ENCODE data around the gene SEMA3C. TPM values are rescaled to one million over a fixed set of nuclear protein-coding genes. Genes with fewer than 3 reads are reported as not detected.

Gene SEMA3C
- polyA plus RNA-seq, 3 donors = 1.3 to 18.0 (median 16.5) TPM

DNA sequence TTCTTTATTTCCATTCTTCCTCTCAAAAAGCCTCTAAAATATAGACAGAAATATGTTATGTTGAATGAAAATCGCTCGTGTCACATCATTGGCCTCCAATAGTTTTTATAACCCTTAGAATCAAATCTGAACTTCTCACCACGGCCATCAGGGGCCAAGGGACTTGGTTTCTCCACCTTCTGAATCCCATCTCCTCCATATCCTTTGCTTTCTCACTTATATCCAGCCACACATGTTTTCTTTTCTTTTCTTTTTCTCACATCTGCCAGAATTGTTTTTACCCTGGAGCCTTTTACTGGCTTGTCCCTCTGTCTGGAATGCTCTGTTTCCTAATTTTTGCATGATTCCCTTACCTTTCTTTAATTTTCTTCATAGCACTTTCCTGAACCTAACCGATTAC is 184.8 kb downstream of the SEMA3C start:
- WGBS, 3 donors = 82 to 95% (median 88%) methylated on average over 4 of the region's 4 CpGs
- no peak overlapping the region for H3K27ac ChIP-seq (ENCODE audit: low read depth, low read length)

DNA sequence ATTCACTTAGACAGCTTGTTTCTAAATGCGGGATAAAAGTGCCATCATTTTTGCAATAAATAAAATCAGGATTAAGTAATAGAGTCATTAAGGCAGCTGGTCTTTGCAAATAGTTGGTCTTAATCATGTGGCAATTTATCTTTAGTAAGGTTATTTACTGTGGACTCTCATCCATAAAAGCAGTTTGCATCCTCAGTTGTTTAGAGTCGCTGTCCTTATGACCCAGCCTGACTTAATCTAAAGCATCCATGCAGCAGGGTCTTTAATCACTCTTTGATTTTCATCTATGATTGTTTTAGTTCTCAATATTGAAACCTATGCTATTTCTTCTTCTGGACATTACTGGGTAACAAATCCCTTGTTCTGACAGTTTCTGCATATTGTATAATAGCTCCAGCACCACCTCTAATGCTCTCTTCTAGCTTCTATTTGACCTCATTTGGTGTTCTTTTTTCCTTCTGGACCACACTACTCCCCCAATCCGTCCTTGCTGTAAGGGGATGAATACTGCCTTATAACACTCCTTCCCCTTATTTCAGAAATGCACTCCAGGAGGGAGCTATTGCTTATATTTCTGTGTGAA is 185.4 kb downstream of the SEMA3C start:
- WGBS, 3 donors = 53 to 58% (median 58%) methylated on average over 3 of the region's 3 CpGs
- no peak overlapping the region for H3K27ac ChIP-seq (ENCODE audit: low read depth, low read length)

DNA sequence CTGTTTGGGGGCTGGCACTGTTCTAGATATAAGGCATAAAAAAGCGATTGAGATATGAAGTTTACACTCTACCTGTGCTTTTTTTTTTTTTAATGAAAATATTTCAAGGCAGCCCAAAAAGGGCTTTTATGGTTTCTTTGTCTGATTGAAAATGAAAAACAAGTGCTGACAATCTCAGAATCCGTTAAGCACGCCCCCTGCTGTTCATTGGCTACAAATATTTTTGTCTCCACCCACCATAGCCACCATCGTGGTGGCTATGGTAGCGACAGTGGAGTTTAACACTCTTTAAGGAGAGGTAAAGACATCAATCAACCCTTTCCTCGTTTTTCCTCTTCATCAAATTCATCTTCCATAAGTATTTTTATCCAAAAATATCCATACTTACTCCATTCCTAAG is 186.2 kb downstream of the SEMA3C start:
- WGBS, 3 donors = 60 to 82% (median 76%) methylated on average over 6 of the region's 6 CpGs
- H3K27ac ChIP-seq (ENCODE audit: low read depth, low read length) = no peak overlapping the region

DNA sequence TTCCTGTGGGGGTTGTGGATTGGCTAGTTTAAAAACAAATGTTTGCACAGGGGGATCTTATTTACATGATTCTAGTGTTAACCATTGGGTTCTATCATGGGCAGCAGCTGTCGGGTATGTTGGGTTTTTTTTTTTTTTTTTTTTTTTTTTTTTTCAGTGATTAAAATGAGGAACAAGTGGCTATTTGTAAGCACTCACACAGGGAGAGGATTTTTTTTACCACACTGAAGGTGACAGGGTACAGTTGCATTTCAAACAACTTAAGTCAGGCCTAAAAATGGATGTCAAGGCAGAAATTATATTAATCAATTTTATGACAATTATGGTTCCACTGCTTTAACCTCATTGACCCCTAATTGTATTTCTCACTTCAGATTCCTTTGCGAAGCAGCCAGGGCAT is 187.6 kb downstream of the SEMA3C start:
- 66 to 86% (median 70%) methylated on average over 2 of the region's 2 CpGs for WGBS, 3 donors
- no peak overlapping the region for H3K27ac ChIP-seq (ENCODE audit: low read depth, low read length)

DNA sequence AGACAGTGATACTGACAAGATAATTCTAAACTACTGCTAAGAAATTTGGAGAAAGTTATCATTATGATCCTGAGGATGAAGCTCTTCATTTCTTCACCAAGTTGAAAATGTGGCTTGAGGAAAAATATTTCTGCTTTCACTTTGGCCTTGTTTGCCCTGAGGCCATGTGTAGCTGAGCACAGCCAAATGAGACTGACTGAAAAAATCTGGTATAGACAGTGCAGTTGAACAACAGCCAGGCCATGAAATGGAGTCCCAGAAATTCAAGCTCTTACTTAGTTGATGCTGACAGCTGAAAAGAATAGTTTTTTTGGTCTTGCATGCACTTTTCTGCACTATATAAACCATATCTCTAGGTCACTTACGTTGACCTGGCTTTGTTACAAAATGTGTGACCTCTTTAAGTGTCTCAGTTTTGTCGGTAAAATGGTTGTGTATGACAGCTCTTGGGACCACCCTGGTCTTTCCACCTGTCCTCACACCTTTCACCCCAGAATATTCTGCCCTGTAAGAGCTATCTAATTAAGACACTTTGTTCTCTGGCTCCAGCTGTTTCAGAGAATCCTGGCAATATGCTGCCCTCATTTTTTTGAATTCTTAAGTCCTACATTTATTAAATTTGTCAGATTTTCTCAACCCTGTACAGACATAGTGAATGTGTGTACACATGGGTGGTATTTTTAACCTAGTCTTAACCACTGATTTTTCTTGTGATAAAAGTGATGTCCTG is 189.1 kb downstream of the SEMA3C start:
- 62 to 71% (median 66%) methylated on average over 2 of the region's 2 CpGs for WGBS, 3 donors
- H3K27ac ChIP-seq (ENCODE audit: low read depth, low read length) = no peak overlapping the region

DNA sequence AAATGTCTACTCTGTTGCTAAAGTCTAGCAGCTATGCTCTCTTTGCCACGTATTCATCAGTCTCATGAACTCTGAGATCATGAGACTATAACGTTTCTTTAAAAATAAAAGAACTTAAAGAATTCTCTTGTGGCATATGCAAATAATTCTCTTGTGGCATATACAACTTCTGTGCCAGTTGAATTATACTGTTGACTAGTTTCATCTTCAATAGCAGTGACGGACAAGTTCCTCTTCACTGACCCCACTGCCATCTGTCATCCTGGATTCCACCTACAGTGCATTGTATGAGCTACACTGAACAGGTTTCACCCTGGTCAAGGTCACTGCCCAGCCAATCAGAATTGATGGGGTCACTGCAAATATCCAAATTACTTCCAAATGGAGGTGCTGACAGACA is 192.2 kb downstream of the SEMA3C start:
- WGBS, 3 donors = 70 to 75% (median 72%) methylated on average over 3 of the region's 3 CpGs
- H3K27ac ChIP-seq (ENCODE audit: low read depth, low read length) = no peak overlapping the region

DNA sequence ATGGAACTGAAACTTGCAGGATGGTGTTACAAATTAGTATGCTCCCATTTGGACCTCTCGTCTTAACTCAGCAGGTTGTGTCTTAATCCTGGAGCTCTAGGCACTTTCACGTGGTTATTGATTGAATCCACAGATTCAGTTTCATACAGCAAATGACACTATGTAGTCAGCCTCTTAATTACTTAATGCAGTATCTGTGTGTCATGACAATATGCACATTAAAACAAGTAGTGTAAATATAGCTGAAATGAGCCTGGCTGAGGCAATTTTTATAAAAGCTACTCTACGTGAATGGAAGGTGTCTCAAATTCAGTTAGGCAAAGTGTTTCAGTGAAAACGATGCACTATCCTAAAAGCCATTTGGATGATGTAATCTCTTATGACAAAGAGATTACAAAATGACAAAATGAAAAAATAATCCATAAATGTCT is 193.7 kb downstream of the SEMA3C start:
- H3K27ac ChIP-seq (ENCODE audit: low read depth, low read length) = no peak overlapping the region
- WGBS, 3 donors = 64 to 75% (median 73%) methylated on average over 4 of the region's 4 CpGs

DNA sequence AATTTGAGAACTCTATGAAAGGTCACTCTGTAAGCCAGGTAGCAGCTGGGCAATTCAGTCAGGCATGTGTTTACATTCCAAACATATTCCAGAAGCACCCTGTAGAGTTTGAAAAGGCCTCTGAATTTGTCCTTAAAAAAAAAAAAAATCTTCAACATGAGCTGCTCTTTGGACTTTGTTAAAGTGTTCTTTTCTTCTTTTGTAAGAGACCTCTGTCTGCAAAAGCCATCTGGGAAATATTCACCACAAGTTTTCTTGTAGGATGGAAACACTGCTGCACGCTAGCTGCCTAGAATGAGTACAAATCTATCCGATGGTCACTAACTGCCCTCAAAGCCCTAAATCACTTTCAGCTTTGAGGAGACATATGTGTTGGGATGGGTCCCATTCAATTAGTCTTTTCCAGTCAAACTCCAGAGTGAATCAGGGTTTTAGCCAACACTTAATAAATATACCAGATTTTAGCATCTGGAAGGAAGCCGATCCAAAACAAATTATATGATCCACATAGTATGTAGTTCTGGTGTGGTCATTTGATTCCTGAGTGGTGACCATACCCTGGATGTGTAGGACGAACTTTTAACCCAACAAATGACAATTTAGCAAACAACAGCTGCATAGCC is 194.5 kb downstream of the SEMA3C start:
- 64 to 71% (median 66%) methylated on average over 4 of the region's 4 CpGs for WGBS, 3 donors
- H3K27ac ChIP-seq (ENCODE audit: low read depth, low read length) = no peak overlapping the region

DNA sequence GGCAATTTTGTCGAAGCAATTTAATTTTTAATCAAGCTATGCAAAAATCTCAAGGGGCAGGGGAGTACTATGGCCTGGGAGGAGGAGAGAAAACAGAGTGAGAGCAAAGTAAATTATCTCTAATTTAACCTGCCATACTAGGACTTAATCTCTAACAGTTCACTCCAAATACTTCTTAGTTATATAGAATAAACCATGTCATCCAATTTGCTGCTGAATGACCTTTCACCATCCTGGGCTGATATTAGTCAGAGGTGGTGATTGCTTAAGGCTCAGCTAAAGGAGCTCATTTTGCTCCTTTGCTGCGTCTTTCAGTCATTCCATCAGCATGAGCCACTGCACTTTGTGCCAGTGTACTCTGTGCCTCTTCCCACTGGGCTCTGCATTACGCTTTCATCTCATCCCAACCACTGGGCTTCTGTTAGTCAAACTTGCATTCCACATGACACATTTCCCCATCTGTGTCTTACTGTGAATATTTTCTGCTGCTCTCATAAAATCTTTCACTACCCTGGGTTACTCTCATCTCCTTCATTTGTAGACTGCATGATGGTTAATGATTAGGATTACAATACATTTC is 196.1 kb downstream of the SEMA3C start:
- 52 to 73% (median 52%) methylated on average over 3 of the region's 3 CpGs for WGBS, 3 donors

DNA sequence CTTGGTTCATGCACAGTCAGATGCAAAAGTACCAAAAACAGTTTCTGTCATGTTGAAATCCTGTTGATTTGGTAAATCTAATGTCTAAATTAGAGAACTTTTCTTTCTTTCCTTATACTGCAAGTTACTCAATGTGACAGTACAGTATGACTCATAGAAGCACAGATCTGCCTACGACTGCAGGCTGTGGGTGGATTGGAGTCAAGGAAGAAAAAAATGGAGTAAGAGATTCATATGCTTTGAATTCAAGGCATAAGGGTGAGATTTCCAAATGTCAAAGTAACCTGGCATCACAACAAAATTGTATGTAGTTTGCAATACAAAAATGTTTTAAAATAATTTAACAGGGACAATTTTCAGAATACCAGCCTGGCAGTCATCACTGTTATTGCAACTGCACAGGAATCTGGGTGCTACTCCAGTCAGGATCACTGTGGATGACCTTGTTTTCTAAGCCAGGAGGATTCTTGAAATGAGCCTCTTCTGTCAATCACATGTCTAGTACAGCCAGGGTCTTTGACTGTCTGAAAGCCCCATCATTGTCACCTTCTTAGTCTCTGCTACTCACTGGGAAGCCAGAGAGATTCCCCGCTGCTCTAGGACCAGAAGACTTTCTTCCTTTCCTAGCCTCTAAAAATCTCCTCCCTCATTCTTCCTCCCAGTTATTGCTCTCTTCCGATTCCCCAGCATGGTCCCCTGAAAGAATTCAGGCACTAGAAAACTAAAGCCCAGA is 196.8 kb downstream of the SEMA3C start:
- peak overlapping the region; percentile 64 for H3K27ac ChIP-seq (ENCODE audit: low read depth, low read length)
- 56 to 79% (median 60%) methylated on average over 3 of the region's 3 CpGs for WGBS, 3 donors

More for the DNA sequence above, 196.1 kb downstream of the SEMA3C start:
- H3K27ac ChIP-seq (ENCODE audit: low read depth, low read length) = peak overlapping the region; percentile 64

DNA sequence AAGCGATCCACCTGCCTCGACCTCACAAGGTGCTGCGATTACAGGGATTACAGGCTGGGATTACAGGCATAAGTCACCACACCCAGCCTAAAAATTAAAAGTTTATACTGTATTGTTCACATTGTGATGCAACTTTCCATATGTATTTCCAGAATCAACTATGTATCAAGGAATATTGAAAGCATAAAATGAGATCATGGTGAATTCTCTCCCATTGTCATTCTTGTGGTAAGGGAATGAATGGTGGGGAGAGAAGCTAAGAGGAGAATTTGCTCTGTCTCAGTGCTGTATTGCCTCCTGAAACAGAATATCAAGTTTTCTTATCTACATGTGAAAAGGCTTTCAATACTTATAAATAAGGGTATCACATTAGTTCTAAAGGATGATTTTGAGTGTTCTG is 198.7 kb downstream of the SEMA3C start:
- no peak overlapping the region for H3K27ac ChIP-seq (ENCODE audit: low read depth, low read length)
- 96 to 99% (median 96%) methylated on average over 3 of the region's 3 CpGs for WGBS, 3 donors

DNA sequence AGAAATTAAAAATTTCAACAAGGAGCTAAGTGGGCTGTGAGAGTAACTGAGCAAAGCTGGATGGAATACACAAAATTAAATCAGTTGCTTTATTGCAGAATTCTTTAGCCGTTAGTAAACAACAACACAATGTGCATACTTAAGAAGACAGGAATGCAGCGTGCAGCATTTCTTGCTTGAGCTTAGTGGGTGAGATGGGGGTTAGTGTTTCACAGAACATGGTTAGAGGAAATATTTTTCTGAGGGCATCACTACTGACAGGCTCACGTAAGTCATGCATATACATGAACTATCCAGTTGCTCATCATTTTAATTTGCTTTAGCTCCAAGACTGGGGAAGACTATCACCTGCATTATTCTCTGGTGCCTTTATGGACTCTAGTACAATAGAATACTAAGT is 199.6 kb downstream of the SEMA3C start:
- no peak overlapping the region for H3K27ac ChIP-seq (ENCODE audit: low read depth, low read length)
- 87 to 90% (median 87%) methylated on average over 3 of the region's 3 CpGs for whole genome bisulfite sequencing, 3 donors

DNA sequence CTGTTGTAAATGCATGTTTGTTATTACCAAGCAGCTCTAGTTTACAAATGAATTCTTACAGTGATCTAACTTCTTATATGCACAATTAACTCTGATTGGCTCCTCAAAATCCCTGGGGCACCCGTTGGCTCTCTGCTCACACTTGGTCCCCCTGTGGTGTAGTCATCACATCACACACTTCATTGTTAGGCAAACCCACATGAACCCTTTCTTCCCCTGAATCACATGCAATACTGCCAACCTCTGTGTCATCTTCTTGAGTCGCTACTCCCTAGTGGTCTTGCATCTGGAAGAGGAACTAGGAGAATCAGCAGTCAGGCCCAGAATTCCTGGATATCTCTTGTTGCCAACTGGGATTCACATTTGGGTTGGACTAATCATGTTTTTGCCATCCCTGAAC is 207.3 kb downstream of the SEMA3C start:
- 49 to 64% (median 59%) methylated on average over 2 of the region's 2 CpGs for WGBS, 3 donors
- no peak overlapping the region for H3K27ac ChIP-seq (ENCODE audit: low read depth, low read length)

DNA sequence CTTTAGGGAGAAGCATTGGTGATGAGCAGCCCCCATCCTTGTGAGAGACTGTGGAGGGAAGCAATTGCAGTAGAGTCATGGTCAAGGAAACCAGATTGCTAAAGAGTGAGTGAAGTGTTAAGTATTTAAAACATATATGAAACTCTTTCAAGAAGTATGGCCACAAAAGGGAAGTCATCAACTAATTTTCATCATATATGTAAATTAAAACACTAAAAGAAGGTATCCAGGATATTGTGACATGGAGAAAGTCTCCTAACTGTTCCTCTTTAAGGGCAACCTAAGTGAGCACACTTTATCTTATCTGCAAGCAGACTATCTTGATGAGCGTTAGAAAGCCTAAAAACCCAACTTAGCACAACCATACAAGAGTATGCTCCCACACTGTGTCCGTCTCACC is 210.7 kb downstream of the SEMA3C start:
- no peak overlapping the region for H3K27ac ChIP-seq (ENCODE audit: low read depth, low read length)
- 59 to 78% (median 65%) methylated on average over 2 of the region's 2 CpGs for WGBS, 3 donors

DNA sequence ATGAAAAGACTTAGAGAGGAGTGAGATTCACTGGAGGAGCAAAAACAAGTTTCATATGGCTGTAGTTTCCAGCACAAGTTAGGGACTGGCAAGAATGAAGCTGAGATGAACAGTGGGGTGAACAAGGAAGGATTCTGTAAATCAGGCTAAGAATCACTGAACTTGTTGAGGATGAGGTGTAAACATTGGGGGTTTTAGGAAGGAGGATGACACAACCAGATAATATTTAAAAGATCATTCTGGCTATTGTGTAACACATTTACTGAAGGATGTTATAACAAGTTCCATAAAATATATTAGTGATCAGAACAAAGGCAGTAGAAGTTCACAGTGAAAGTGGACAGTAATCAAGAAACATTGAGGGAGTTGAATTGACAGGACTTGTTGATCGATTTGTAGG is 211.5 kb downstream of the SEMA3C start:
- WGBS, 3 donors = 77 to 93% (median 85%) methylated on average over 1 of the region's 1 CpG
- no peak overlapping the region for H3K27ac ChIP-seq (ENCODE audit: low read depth, low read length)

DNA sequence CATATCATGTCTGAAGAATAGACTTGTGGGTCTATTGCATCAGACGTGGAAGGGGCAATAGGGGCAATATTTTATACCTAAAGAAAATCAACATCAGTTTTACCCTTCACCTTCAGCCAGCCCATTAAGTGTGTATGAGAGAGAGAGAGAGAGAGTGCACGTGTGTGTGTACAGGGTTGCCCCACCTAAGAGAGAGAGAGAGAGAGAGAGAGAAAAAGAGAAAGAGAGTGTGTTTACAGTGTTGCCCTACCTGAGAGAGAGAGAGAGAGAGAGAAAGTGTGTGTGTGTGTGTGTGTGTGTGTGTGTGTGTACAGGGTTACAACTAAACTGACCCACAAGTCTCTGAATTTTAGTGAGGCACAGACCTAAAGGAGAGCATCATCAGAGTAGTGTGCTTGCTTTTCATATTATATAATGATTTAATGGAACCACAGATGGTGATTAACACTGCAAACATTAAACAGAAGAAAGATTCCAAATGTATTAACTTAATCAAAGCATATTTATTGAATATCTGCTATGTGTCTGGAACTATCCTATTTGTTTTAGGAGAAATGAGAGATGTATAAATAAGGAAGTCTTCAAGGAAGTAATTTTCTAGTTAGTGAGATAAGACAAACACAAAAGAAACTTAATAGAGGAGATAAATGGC is 213.6 kb downstream of the SEMA3C start:
- H3K27ac ChIP-seq (ENCODE audit: low read depth, low read length) = no peak overlapping the region
- WGBS, 3 donors = 37 to 70% (median 66%) methylated on average over 2 of the region's 2 CpGs

DNA sequence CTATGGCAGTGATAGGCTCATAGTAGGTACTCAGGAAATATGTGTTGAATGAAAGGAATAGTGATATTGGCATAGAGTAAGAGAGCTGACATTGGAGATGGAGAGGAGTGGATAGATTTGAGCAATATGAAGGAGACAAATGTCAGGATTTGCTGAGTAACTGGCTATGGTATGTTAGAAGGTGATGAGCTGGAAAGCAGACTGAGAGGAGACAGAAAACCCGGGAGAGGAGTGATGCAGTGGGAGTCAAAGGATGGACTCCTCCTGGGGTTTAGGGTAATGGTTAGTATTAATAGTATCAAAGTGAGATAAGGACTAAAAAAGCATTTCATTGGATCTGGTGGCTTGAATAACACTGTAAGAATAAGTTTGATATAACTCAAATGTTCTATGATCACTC is 215.6 kb downstream of the SEMA3C start:
- H3K27ac ChIP-seq (ENCODE audit: low read depth, low read length) = no peak overlapping the region
- WGBS, 3 donors = 81 to 95% (median 81%) methylated on average over 1 of the region's 1 CpG

DNA sequence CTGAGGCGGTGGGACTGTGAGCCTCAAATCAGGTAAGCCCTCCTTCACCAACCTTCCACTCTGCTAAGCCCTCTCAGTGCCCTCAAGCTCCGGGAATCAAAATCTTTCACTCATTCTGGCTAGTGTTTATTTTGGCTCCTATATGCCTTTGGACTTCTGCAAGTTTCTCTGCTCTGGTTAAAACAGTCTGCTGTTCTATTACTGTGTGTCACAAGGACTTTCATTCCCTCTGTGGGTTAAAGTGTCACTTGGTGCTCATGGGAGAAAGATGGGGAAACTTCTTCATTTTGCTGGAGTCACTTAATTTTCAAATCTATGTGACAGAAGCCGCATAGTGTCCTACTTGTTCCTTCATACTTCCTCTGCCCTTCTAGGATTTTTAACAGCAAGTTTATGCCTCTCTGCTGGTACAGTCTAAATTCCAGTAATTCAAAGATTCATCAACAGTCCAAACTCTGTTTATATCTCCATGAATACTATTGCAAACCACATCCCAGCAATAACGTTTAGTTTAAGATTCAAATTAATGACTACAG is 219.1 kb downstream of the SEMA3C start:
- 54 to 63% (median 56%) methylated on average over 4 of the region's 4 CpGs for WGBS, 3 donors
- no peak overlapping the region for H3K27ac ChIP-seq (ENCODE audit: low read depth, low read length)

Data from adipose tissue (tissue), 3 donors.